ENCODE data around the gene ASTN1.

ASTN1 gene

DNA sequence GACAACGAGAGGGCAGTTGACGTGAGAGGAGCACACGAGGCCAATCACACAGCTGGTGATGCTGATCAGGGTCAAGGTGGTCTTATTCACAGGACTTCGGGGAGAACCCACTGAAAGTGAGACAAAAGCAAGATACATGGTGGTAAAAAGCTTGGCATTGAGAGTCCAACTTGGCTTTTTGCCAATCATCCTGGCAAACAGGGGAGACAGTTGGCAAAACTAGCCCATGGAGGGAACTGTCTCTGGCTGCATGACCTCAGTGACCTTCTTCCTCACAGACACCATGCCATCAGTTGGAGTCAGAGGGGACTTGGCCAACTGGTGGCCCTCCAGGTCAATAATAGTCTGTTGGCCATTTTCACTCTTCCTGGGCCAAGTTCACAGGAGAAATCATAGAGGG, 139.9 kb downstream of the ASTN1 start:
- no peak for DNase-seq

- DNase-seq = no peak
Observed at GRCh38 chr1:177023726-177024125, 140.8 kb downstream of the ASTN1 start.

- DNase-seq = no peak
Observed at GRCh38 chr1:177023249-177023648, 141.3 kb downstream of the ASTN1 start.

DNA sequence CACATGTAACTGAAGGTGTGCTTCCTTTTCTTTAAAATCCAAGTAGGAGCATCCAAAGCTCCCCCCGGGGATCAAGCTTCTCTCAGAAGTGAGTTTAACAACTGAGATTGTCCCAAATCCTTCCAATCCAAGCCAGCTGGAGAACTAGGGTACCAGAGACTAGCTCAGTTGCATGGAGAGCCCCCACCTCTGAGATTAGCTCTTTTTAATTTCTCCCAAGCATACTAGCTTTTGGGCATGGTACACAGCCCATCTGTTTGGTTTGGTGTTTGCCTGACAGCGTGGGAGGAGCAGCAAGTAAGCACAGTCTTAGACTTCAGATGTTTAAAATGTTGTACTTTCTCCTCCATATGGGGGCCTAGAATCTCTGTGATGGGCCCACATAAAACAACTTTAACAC, 142.8 kb downstream of the ASTN1 start:
- no peak for DNase-seq

DNA sequence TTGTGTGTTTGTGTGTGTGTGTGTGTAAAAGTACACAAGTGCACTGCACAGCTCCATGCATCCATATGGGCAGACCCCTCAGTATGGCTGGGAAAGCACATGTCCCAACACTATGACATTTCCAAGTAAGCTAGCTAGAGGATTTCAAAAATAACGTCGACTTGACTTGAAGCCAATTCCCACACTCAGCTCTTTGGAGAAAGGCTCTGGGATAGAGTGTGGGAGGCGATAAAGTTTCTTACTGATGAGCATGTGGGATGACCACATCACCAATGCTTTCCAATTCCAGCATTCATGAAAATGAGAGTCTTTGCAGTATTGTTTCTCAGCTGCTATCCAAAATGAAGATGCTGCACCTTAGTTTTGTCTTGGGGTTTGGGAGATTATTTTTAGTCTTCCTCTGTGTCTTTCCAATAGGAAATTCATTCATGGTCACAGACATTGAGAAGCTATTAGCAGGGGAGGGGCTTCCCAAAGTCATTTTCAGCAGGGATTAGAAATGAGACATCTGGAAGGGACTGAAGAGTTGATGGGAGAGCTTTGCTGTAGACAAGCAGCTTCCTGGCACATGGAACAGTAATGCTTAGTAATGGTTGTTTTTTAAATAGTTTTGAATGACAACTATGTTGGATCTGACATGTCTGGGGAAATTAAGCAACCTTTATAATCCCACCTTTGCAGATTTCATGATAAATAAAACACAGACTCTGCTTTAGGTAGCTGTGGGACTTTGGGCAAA, 143.5 kb downstream of the ASTN1 start:
- no peak for DNase-seq

GRCh38 chr1:177017287-177017852, 147.1 kb downstream of the ASTN1 start:
- DNase-seq = no peak

- DNase-seq = no peak
Observed at GRCh38 chr1:177014325-177014724, 150.2 kb downstream of the ASTN1 start.

DNA sequence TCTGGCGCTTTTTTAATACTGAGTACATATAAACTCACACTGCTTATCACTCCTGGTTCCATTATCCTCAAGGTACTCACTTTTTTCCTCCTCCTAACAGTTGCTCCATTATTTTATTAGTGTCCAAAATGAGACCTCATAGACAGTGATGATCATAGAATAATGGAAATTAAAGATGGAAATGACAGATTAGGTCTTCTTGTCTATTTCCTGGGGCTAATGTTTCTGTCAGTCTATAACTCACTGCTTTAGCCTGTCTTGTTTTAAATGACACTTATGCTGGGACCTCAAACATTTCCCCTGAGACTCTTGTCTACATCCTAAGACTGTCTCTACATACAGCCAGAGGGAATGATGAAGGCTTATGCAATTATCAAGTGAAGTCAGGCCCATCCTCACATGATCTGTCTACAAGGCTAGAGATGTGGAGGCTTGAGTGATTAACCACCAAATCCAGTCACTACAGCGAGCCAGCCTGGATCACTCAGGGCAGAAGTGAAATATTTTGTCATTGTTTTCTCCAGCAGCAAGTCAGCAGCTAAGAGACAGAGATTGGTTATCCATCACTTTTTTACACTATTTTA, 152.1 kb downstream of the ASTN1 start:
- no peak for DNase-seq

GRCh38 chr1:177011508-177011907, 153.0 kb downstream of the ASTN1 start:
- DNase-seq = no peak

DNA sequence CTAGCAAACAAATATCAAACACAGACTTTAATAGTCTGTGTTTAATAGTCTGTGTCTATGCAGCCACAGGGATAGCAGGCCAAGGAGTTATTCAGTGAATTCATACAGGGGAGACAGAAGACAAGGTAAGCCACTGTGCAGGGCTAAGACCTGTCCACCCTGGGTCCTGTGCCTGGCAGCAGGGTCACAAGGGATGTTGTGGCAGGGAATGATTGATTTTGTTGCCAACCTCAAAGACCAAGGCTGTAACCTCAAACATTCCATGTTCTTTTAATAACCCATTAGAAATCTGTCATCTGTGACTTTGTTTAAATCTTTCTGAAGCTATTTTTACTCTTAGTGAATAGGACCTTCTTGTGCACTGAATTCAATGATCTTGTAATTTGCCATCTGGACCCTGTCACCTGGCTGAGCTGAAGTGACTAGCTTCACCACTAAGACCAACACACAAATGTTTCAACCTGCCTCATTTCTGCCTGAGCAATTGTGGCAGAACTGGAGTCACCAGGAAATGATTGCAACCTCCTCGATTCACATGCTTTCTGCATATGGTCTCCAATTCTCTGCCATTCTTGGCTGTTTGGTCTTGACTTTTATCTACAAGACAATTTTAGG, 154.2 kb downstream of the ASTN1 start:
- no peak for DNase-seq

- DNase-seq = no peak
Observed at GRCh38 chr1:177008653-177009052, 155.9 kb downstream of the ASTN1 start.

DNA sequence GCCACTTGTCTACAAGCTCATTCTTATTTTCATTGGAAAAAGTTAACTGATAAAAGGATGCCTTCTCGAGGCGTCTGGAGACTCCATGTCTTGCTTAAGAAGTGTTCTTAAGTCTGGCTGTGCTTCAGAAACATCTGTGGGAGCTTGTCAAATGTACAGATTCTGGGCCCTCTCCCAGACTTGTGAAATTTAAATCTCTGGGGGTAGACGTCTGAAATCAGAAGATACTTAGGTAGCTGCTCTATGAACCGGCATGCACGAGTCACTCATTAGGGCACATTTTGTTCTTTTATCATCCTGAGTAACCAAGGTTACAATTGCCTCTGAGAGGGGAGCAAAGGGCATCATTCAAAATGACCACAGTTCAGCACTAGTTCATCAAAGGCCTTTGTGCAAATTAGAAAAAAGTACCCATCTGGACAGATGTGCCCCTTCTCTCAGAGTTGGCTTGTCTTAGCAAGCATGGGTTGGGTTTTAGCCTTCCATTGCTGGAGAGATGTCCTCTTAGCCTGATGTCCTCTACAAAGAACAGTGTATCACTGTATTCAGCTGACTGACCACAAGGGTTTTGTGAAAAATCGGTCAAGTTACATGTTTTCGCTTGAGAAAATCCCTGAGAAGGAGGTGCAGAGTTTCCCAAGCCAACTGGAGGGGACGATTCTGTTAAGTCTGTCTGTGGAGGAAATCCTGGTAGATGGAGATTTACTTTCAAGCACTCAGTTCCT, 156.9 kb downstream of the ASTN1 start:
- no peak for DNase-seq

GRCh38 chr1:177002891-177003290, 161.6 kb downstream of the ASTN1 start:
- DNase-seq = no peak

DNA sequence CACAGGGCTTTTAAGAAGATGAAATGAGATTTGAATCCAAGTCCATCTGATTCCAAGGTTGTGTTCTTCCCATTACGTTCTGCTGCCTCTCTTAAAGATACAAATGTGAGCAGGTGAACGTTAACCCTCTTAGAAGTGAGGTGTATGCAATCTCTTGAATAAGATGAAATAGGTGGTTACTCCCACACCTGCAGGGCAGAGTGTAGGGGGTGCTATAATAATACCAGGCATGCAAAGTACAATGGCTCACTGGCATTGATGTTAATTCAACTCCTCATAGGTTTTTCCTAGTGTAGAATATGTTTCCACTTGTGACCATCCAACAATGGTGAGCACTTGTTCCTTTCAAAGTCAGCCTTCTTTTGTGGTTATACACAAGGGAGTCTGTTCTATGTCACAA, 163.0 kb downstream of the ASTN1 start:
- DNase-seq = no peak

DNA sequence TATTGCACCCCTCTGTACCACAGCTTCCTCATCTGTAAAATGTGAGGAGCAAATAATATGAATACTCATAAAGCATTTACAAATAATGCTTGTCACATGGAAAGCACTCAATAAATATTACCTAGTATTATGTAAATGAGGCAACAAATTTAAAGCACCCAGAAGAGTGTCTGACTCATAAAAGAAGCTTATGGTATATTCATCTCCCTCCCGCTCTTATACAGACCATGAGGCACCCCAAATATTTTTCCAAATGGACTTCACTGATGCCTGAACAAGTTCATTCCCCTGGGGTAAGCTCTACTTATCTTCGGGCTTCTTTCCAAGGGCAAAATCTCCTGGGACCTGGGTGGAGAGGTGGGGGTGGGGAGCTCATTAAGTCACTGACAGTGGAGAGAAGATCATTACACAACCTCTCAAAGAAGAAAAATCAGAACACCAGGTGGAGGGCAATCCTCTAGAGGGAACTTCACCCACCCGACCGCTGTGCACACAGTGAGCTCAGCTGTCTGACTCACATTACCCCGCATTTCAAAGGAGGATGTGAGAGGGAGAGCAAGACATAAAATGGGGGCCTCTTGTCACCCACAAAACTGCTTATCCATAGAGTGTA, 166.2 kb downstream of the ASTN1 start:
- DNase-seq = no peak

- DNase-seq = no peak
Observed at GRCh38 chr1:176996456-176997090, 167.9 kb downstream of the ASTN1 start.

DNA sequence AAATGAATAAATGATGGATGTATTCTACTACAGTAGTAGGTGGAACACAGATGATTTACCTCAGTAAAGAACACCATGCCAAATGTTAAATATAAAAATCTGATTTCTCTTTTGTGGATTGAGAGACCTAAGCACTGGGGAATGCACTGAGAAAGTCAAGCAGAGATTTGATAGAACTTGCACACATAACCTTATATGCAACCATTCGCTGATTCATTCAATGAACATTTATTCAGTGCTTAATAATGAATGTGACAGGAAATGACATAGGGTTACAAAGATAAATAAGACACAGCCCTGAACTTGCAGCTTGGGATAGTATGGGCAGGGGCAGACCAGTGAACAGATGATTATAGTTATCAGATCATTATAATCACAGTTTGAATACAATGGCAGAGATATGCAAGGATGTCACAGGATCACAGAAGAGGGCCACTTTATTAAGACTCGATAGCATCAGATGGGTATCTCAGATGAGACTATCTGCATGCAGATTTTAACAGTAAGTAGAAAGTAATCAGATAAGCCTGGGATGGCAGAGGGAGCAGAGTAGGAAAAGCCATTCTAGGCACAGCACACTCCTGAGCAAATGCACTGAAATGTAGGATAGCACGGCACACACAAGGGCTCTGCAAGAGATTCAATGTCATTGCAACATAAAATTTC, 169.4 kb downstream of the ASTN1 start:
- DNase-seq = no peak

GRCh38 chr1:176993587-176993986, 170.9 kb downstream of the ASTN1 start:
- DNase-seq = no peak

DNA sequence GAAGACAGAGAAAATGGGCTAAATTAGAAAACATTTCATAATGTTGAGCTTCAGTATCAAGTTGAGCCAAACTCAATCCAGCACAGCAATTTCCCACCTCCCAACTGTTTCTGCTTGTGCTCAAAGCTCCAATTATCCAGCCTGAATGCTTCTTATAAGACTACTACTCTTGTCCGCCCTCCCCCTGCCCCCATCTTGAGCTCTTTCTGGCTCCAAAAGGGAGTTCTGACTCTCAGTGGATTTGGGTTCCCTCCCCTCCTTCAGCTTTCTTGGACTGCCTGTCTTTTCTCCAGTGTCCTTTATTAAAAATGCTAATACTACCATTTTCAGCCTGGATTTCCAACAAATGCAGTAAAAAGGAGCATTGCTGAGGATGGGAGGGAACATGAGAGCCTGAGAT, 174.8 kb downstream of the ASTN1 start:
- DNase-seq = no peak

- no peak for DNase-seq
Observed at GRCh38 chr1:176989023-176989422, 175.5 kb downstream of the ASTN1 start.

GRCh38 chr1:176987016-176987415, 177.5 kb downstream of the ASTN1 start:
- DNase-seq = no peak

DNA sequence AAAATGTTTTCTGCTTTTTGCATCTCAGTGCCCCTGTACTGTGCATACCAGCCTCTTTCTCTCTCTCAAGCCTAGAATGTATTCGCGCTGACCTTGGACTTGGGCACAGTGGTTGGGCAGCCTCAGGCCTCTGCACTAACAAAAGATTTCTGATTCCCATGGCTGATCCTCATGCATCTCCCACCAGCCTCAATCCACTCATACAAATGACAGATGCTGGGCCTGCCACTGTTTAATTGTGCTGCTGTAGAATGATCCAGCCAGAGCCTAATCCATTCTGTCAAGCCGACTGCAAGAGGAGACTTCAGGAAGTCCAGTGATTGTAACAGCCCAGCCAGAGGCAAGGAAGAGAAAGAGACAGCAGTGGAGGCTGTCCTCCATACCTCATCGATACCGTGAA, 180.8 kb downstream of the ASTN1 start:
- no peak for DNase-seq
